ENCODE measurements around the gene MYH6.

- TF ChIP-seq, protein P1, sequence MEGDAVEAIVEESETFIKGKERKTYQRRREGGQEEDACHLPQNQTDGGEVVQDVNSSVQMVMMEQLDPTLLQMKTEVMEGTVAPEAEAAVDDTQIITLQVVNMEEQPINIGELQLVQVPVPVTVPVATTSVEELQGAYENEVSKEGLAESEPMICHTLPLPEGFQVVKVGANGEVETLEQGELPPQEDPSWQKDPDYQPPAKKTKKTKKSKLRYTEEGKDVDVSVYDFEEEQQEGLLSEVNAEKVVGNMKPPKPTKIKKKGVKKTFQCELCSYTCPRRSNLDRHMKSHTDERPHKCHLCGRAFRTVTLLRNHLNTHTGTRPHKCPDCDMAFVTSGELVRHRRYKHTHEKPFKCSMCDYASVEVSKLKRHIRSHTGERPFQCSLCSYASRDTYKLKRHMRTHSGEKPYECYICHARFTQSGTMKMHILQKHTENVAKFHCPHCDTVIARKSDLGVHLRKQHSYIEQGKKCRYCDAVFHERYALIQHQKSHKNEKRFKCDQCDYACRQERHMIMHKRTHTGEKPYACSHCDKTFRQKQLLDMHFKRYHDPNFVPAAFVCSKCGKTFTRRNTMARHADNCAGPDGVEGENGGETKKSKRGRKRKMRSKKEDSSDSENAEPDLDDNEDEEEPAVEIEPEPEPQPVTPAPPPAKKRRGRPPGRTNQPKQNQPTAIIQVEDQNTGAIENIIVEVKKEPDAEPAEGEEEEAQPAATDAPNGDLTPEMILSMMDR (conservative IDR thresholded peaks at IDR 0.05 in 1 of 2, IDR thresholded peaks at IDR 0.05 in 1 of 2; ENCODE audit: low read depth in 1 of 2, low read length in 2 of 2): no peak
- TF ChIP-seq EZH2 (IDR thresholded peaks at IDR 0.05; ENCODE audit: low read length, missing control alignments): no peak
Measured at GRCh38 chr14:23375527-23376251, 32.4 kb downstream of the MYH6 start.
